MCF 10A (cell line): ENCODE results near the gene GABRB1. TPM values are rescaled to one million over a fixed set of nuclear protein-coding genes. Genes with fewer than 3 reads are reported as not detected.

Experiments used
- BruUV-seq: library from RNA; stranded (reverse); fragments of 400-500 nt; replicated peaks from 2 replicates; lab custom pipeline; 2021; lab: Mats Ljungman, UMichigan
- CTCF ChIA-PET: fragments of 300-600 bp; sonication (Branson Sonifier 250); formaldehyde crosslinking; extraction: SDS; loops from one replicate; lab custom pipeline; 2021; ENCODE audit warnings: antibody characterized with exemption, inconsistent platforms; lab: Yijun Ruan, JAX
- POLR2A ChIA-PET: fragments of 300-600, 350-650 bp; sonication (Branson Sonifier 250); formaldehyde crosslinking; extraction: SDS; loops from one replicate; lab custom pipeline; 2020; ENCODE audit warnings: antibody characterized with exemption, inconsistent platforms; lab: Yijun Ruan, JAX
- DNase-seq: peaks from one replicate; pipeline ENCODE4 v3.0.0-alpha.2; 2018; ENCODE audit not compliant: unreplicated experiment
- H3K27ac Mint-ChIP-seq: one replicate; pipeline ENCODE4 v1.8.0; 2022; ENCODE audit warnings: mild to moderate bottlenecking, low read depth, mixed read lengths; ENCODE audit not compliant: unreplicated experiment
- H3K27me3 Mint-ChIP-seq: one replicate; pipeline ENCODE4 v1.8.0; 2022; ENCODE audit warnings: mixed read lengths; ENCODE audit not compliant: insufficient read depth, unreplicated experiment
- H3K36me3 Mint-ChIP-seq: one replicate; pipeline ENCODE4 v1.8.0; 2022; ENCODE audit warnings: mild to moderate bottlenecking, moderate library complexity, mixed read lengths; ENCODE audit not compliant: insufficient read depth, unreplicated experiment
- H3K4me1 Mint-ChIP-seq: one replicate; pipeline ENCODE4 v1.8.0; 2022; ENCODE audit warnings: mixed read lengths; ENCODE audit not compliant: insufficient read depth, unreplicated experiment
- H3K4me3 Mint-ChIP-seq: one replicate; pipeline ENCODE4 v1.8.0; 2022; ENCODE audit warnings: mild to moderate bottlenecking, moderate library complexity, mixed read lengths; ENCODE audit not compliant: unreplicated experiment
- H3K9me3 Mint-ChIP-seq: one replicate; pipeline ENCODE4 v1.8.0; 2022; ENCODE audit warnings: mixed read lengths; ENCODE audit not compliant: unreplicated experiment
- intact Hi-C: fragments of 100-400 bp; cut with micrococcal nuclease; formaldehyde crosslinking; loops from 2 replicates; pipeline ENCODE4 v1.14.1; 2022
- total RNA-seq: library from RNA; stranded (reverse); gene quantifications from 2 replicates; pipeline ENCODE4 v1.2.3, GENCODE V29; 2022
- TF ChIP-seq, protein P1 (sequence below): fragments of 200-600 bp; IDR thresholded peaks from one replicate; pipeline ENCODE4 v1.8.0; 2022; ENCODE audit warnings: antibody characterized with exemption, mild to moderate bottlenecking; ENCODE audit not compliant: unreplicated experiment

The GABRB1 gene
- total RNA-seq, 1 experiment from 2014 or later: not detected

GRCh38 chr4:47045261-47045660 is 13.9 kb downstream of the GABRB1 start:
- intact Hi-C loops: no loop called here
- CTCF ChIA-PET: interaction anchor here (0.6 to 0.7 kb wide), 2 partner anchors 13 to 143 kb away, joined by 3 read pairs; no protein-coding TSS in a partner anchor
- no peak for DNase-seq
- POLR2A ChIA-PET: no interaction called here
- Mint-ChIP-seq H3K4me3 (no peak overlapping the region), H3K9me3 (no peaks in the 10 kb centered on the region), H3K27ac (no peak overlapping the region), H3K27me3 (peaks cover 89% of the 10 kb centered on the region), H3K36me3 (no peaks in the 10 kb centered on the region), H3K4me1 (no peaks in the 10 kb centered on the region)
- TF ChIP-seq, protein P1, sequence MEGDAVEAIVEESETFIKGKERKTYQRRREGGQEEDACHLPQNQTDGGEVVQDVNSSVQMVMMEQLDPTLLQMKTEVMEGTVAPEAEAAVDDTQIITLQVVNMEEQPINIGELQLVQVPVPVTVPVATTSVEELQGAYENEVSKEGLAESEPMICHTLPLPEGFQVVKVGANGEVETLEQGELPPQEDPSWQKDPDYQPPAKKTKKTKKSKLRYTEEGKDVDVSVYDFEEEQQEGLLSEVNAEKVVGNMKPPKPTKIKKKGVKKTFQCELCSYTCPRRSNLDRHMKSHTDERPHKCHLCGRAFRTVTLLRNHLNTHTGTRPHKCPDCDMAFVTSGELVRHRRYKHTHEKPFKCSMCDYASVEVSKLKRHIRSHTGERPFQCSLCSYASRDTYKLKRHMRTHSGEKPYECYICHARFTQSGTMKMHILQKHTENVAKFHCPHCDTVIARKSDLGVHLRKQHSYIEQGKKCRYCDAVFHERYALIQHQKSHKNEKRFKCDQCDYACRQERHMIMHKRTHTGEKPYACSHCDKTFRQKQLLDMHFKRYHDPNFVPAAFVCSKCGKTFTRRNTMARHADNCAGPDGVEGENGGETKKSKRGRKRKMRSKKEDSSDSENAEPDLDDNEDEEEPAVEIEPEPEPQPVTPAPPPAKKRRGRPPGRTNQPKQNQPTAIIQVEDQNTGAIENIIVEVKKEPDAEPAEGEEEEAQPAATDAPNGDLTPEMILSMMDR: no peak
- BruUV-seq: no TSS peak

DNA sequence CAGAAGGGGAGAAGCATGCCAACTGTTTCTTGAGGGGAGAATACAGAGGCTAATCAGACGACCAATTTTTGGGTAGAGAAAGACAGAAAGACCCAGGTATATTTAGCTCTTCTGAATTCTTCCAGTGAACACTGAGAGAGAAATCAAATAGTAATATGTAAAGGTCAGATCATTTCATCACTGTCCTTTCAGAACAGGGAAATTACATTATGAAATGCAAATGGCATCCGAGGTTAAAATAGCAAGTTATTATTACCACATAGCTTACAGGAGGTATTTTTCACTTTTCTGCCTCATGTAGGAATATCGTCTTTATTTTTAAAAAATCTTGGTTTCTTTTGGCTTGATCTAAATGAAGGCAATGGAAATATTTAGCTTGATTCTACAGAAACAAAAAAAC is 18.0 kb downstream of the GABRB1 start:
- ChIA-PET POLR2A (no interaction called here), CTCF (interaction anchor here (0.9 kb wide), 1 partner anchor 14 kb away, joined by 4 read pairs; no protein-coding TSS in a partner anchor)
- TF ChIP-seq, protein P1: no peak
- Mint-ChIP-seq H3K4me3 (no peak overlapping the region), H3K4me1 (no peaks in the 10 kb centered on the region), H3K9me3 (no peaks in the 10 kb centered on the region), H3K36me3 (no peaks in the 10 kb centered on the region), H3K27ac (no peak overlapping the region), H3K27me3 (peaks cover 90% of the 10 kb centered on the region)
- no peak for DNase-seq
- BruUV-seq: no TSS peak
- intact Hi-C loops: no loop called here

- Mint-ChIP-seq H3K36me3 (no peaks in the 10 kb centered on the region), H3K9me3 (no peaks in the 10 kb centered on the region), H3K27ac (no peak overlapping the region), H3K4me3 (no peak overlapping the region), H3K4me1 (no peaks in the 10 kb centered on the region), H3K27me3 (peaks cover 90% of the 10 kb centered on the region)
- TF ChIP-seq, protein P1: no peak
- ChIA-PET POLR2A (no interaction called here), CTCF (no interaction called here)
- intact Hi-C loops: no loop called here
- no TSS peak for BruUV-seq
- DNase-seq: no peak
These were observed 19.7 kb downstream of the GABRB1 start for GRCh38 chr4:47050761-47051725.

- CTCF ChIA-PET: no interaction called here
These were observed 22.1 kb downstream of the GABRB1 start for GRCh38 chr4:47053485-47053884.

More at GRCh38 chr4:47053485-47053884, 22.1 kb downstream of the GABRB1 start:
- TF ChIP-seq, protein P1: no peak
- H3K36me3 Mint-ChIP-seq: no peaks in the 10 kb centered on the region
- intact Hi-C loops: no loop called here
- POLR2A ChIA-PET: interaction anchor here (0.9 kb wide), 1 partner anchor 10 kb away, joined by 3 read pairs; no protein-coding TSS in a partner anchor
- BruUV-seq: no TSS peak
- H3K4me1 Mint-ChIP-seq: no peaks in the 10 kb centered on the region
- no peak overlapping the region for H3K4me3 Mint-ChIP-seq
- no peak for DNase-seq
- peaks cover 81% of the 10 kb centered on the region for H3K27me3 Mint-ChIP-seq
- no peak overlapping the region for H3K27ac Mint-ChIP-seq
- no peaks in the 10 kb centered on the region for H3K9me3 Mint-ChIP-seq
